DMS79 (cell line): ENCODE measurements around the gene RAPGEF5.

Experiments used
- DNase-seq: peaks from one replicate; lab custom pipeline; 2025; lab: John Stamatoyannopoulos, UW

Gene RAPGEF5

GRCh38 chr7:22189230-22189629, 167.7 kb downstream of the RAPGEF5 start:
- no peak for DNase-seq

- DNase-seq: no peak
These were observed 169.1 kb downstream of the RAPGEF5 start for GRCh38 chr7:22187691-22188348.

GRCh38 chr7:22185559-22185958, 171.4 kb downstream of the RAPGEF5 start:
- DNase-seq: no peak

GRCh38 chr7:22184549-22185199, 172.3 kb downstream of the RAPGEF5 start:
- DNase-seq: no peak

- no peak for DNase-seq
These were observed 173.3 kb downstream of the RAPGEF5 start for GRCh38 chr7:22183522-22184280.

GRCh38 chr7:22182149-22182548, 174.8 kb downstream of the RAPGEF5 start:
- no peak for DNase-seq

GRCh38 chr7:22181663-22182062, 175.3 kb downstream of the RAPGEF5 start:
- no peak for DNase-seq

- DNase-seq: no peak
These were observed 177.5 kb downstream of the RAPGEF5 start for GRCh38 chr7:22179442-22179879.

GRCh38 chr7:22178735-22179134, 178.2 kb downstream of the RAPGEF5 start:
- DNase-seq: no peak

GRCh38 chr7:22176791-22177412, 180.1 kb downstream of the RAPGEF5 start:
- no peak for DNase-seq

GRCh38 chr7:22174574-22174953, 182.4 kb downstream of the RAPGEF5 start:
- DNase-seq: no peak

GRCh38 chr7:22173685-22174573, 183.0 kb downstream of the RAPGEF5 start:
- no peak for DNase-seq

- no peak for DNase-seq
These were observed 188.8 kb downstream of the RAPGEF5 start for GRCh38 chr7:22168129-22168634.

GRCh38 chr7:22167482-22167881, 189.5 kb downstream of the RAPGEF5 start:
- no peak for DNase-seq

- DNase-seq: no peak
These were observed 190.0 kb downstream of the RAPGEF5 start for GRCh38 chr7:22166928-22167327.

- no peak for DNase-seq
These were observed 197.6 kb downstream of the RAPGEF5 start for GRCh38 chr7:22159341-22159740.

- no peak for DNase-seq
These were observed 199.4 kb downstream of the RAPGEF5 start for GRCh38 chr7:22157552-22157951.

- DNase-seq: no peak
These were observed 200.7 kb downstream of the RAPGEF5 start for GRCh38 chr7:22156205-22156604.

GRCh38 chr7:22154143-22154529, 202.8 kb downstream of the RAPGEF5 start:
- no peak for DNase-seq

GRCh38 chr7:22153432-22154142, 203.4 kb downstream of the RAPGEF5 start:
- no peak for DNase-seq

- no peak for DNase-seq
These were observed 204.3 kb downstream of the RAPGEF5 start for GRCh38 chr7:22152690-22153089.
